Body of pancreas (tissue), 4 donors: ENCODE results near the gene APOL1.

Source experiments
- POLR2A ChIP-seq, 3 donors: fragments of 450-650 bp; IDR thresholded peaks; one replicate each; pipeline ENCODE4 v1.6.1; 2016; ENCODE audit warnings: antibody characterized with exemption in 3 of 3, mild to moderate bottlenecking in 2 of 3
- TF ChIP-seq, protein P1 (sequence below), 7 experiments: fragments of 450-650 bp in 4 of 7; fragments of 200-600 bp in 3 of 7; sonication (generic) in 3 of 7; IDR thresholded peaks; one replicate each; pipeline ENCODE4 v1.5.1; 2016 to 2019; ENCODE audit warnings: antibody characterized with exemption in 7 of 7

DNA sequence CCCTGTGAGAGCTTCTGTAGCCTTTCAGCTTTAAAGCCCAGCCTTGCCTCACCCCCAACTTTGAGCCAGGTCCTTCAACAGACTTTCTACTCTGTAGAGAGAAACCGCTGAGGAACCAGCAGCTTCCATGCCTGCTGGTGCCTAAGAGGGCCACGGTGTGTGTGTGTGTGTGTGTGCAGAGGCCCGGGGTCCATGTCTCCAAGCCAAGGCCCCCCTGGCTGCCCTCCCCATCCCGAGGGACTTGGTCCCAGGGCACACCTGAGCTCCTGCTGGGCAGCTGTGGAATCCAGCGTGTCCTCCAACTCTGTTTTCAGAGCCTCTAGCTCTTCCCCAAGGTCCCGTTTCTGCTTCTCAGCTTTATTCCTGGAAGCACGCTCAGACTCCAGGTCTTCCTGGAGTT lies 42.3 kb downstream of the APOL1 start:
- TF ChIP-seq POLR2A (IDR thresholded peaks at IDR 0.05) = no peak
- TF ChIP-seq, protein P1, sequence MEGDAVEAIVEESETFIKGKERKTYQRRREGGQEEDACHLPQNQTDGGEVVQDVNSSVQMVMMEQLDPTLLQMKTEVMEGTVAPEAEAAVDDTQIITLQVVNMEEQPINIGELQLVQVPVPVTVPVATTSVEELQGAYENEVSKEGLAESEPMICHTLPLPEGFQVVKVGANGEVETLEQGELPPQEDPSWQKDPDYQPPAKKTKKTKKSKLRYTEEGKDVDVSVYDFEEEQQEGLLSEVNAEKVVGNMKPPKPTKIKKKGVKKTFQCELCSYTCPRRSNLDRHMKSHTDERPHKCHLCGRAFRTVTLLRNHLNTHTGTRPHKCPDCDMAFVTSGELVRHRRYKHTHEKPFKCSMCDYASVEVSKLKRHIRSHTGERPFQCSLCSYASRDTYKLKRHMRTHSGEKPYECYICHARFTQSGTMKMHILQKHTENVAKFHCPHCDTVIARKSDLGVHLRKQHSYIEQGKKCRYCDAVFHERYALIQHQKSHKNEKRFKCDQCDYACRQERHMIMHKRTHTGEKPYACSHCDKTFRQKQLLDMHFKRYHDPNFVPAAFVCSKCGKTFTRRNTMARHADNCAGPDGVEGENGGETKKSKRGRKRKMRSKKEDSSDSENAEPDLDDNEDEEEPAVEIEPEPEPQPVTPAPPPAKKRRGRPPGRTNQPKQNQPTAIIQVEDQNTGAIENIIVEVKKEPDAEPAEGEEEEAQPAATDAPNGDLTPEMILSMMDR (IDR thresholded peaks at IDR 0.05) = no peak
